Endothelial cell of umbilical vein (primary cell): ENCODE measurements around the gene CDK15.
"Not testable (repeated sequence)": the region's sequence is repeated elsewhere in the genome, so short reads cannot be mapped to it uniquely, and the experiment has no call there.

Experiments
- CTCF ChIP-seq, 2 donors: IDR thresholded peaks; 1 replicate in 1 of 2; 2 replicates in 1 of 2; pipeline ENCODE4 v1.5.1; 2011; ENCODE audit warnings: low read length in 2 of 2, mild to moderate bottlenecking in 2 of 2, moderate library complexity in 2 of 2, control low read depth in 1 of 2, inconsistent platforms in 1 of 2, low read depth in 1 of 2; ENCODE audit not compliant: insufficient read depth in 1 of 2; ENCODE audit errors: extremely low read depth in 1 of 2
- EZH2 ChIP-seq: IDR thresholded peaks from 2 replicates; pipeline ENCODE4 v1.6.1; 2012; ENCODE audit warnings: borderline replicate concordance, low read depth, mild to moderate bottlenecking, moderate library complexity, low read length, inconsistent platforms; ENCODE audit not compliant: severe bottlenecking
- FOS ChIP-seq: IDR thresholded peaks from 2 replicates; pipeline ENCODE4 v1.6.1; 2011; ENCODE audit warnings: mild to moderate bottlenecking, low read length, moderate library complexity, borderline replicate concordance; ENCODE audit not compliant: insufficient read depth
- POLR2A ChIP-seq: IDR thresholded peaks from 2 replicates; pipeline ENCODE4 v1.6.1; 2012; ENCODE audit warnings: low read depth, mild to moderate bottlenecking, control low read depth, low read length

DNA sequence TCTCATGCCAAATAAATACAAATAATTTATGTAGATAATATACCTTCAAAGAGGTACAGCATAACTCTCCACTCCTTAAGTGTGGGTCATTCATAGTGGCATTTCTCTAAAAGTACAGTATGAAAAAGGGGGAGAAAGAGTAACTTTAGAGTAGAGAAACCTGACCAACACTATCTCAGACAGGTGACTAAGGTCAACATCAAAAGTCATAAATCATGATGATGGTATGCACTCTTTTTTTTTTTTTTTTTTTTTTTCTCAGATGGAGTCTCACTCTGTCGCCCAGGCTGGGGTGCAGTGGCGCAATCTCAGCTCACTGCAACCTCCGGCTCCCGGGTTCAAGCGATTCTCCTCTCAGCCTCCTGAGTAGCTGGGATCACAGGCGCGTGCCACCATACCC is 4.3 kb downstream of the CDK15 start:
- TF ChIP-seq POLR2A; CTCF (IDR thresholded peaks at IDR 0.05; ENCODE audit: extremely low read depth in 1 of 2, insufficient read depth in 1 of 2, low read depth in 1 of 2, low read length in 2 of 2); FOS; EZH2: not testable (repeated sequence)
